Left lobe of liver (tissue), 2 donors: ENCODE results near the gene ARCN1. TPM values are rescaled to one million over a fixed set of nuclear protein-coding genes. Genes with fewer than 3 reads are reported as not detected.
"Not testable (repeated sequence)": the region's sequence is repeated elsewhere in the genome, so short reads cannot be mapped to it uniquely, and the experiment has no call there.

ENCODE experiments used
- ATAC-seq: fragments of 200-7000 bp; cut with Tn5 transposase; one replicate; pipeline ENCODE4 v1.9.1; 2020; ENCODE audit warnings: mild to moderate bottlenecking, moderate library complexity
- DNase-seq: peaks from one replicate; pipeline ENCODE4 v3.0.0-alpha.2; 2020; ENCODE audit warnings: low spot score
- total RNA-seq: library from RNA; stranded (reverse); gene quantifications from one replicate; pipeline ENCODE4 v1.2.1, GENCODE V29; 2021
- donor health status: DM: no; HTN: no; CAD: no; lungs with moderate emphysema.
- donor health status: DM: no; HTN: yes; CAD: no.

The ARCN1 gene
- total RNA-seq, 1 donor from 2014 or later = 61.0 TPM

DNA sequence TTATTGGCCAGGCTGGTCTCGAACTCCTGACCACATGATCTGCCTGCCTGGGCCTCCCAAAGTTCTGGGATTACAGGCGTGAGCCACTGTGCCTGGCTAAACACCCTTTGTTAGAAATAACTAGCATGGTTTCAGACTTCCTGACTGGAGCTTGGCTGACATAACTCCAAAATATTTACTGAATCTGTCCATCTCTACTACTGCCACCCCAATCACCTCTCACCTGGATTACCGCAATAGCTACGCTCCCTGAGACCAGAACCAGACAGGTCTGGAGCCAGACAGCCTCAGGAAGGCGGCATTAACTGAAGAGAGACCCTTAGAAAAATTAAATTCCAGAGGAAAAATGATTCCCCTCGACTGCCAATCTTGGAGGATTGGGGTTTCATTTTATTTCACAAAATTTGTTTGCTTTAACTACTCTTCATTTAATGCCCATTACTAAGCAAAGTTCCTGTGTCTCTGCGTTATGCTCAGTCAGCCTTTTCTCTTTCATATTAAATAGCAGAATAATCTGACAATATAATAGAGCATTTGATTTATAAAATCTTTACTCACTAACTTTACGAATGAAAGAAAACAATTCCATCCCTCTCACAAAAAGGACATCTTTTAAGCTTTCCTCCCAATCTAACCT, 28.1 kb upstream of the ARCN1 start:
- peak; percentile 62 for DNase-seq
- ATAC-seq = peak; percentile 87

GRCh38 chr11:118544647-118545010, 27.6 kb upstream of the ARCN1 start:
- peak; percentile 86 for DNase-seq
- peak; percentile 93 for ATAC-seq

DNA sequence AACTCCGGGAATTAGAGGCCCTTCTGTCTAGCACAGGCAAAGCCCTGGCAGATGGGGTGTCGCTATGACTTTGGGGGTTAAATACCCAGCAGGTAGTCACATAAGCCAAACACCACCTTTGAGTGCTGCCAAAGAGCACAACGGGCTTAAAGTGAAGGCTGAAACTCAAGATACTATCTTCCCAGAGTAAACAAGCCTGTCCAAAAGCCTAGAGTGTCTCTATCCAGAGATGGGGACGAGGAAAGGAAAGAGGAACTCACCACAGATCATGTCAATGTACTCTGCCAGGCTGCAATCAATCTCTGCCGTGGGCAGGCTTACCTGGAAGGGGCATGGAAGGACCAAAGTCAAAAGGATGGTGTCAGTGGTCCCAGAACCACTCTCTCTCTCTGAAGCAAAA, 26.7 kb upstream of the ARCN1 start:
- DNase-seq (no peak), ATAC-seq (peak; percentile 28)

DNA sequence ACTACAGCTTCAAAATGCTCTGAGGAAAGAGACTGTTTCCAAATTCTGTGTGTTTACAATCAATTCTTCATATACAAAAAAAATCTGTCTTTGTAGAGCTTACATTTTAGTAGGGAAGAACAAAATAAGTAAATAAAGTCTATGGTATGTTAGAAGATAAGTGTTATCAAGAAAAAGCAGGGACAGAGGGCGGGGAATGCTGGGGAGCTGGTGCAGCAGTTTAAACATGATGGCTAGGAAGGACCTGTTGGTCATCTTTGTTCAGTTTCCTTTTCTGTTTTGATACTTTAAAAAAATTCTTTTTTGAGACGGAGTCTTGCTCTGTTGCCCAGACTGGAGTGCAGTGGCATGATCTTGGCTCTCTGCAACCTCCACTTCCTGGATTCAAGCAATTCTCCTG, 25.1 kb upstream of the ARCN1 start:
- ATAC-seq (no peak), DNase-seq (no peak)

GRCh38 chr11:118552341-118552740, 19.9 kb upstream of the ARCN1 start:
- DNase-seq (peak; percentile 4), ATAC-seq (no peak)

GRCh38 chr11:118560806-118561205, 11.4 kb upstream of the ARCN1 start:
- ATAC-seq = no peak
- no peak for DNase-seq

DNA sequence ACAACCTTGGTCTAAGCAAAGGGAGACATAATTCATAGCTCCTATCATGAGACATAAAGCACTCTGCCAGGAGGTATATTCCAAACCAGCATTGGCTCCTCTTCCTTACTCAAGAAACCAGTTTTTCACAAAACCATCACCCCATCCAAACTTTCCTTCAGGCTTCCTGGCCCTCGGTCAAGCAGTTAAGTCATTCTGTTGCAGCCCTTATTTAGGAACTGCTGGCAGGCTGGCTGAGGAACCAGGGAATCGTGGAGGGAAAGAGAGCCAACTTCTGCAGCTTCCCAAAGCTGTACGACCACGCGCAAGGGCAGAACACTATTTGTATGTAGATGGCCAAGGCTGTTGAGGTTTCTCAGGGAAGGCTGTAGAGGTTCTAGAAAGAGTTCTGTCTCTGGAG, 7.2 kb upstream of the ARCN1 start:
- ATAC-seq = no peak

DNA sequence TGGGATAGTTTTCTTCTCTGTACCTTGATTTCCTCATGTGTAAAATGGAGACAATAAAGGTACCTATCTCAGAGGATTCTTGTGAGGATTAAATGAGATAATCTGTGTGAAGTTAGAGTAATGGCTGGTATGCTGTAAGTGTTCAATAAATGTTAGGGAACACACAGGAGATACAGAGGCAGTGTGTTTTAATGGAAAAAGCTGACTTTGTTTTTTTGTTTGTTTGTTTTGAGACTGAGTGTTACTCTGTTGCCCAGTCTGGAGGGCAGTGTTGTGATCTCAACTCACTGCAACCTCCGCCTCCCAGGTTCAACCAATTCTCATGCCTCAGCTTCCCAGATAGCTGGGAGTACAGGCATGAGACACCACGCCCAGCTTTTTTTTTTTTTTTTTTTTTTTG, 2.5 kb upstream of the ARCN1 start:
- no peak for DNase-seq
- no peak for ATAC-seq

More for the DNA sequence above, 7.2 kb upstream of the ARCN1 start:
- no peak for DNase-seq

GRCh38 chr11:118570787-118571186, 1.4 kb upstream of the ARCN1 start:
- DNase-seq (no peak), ATAC-seq (no peak)

DNA sequence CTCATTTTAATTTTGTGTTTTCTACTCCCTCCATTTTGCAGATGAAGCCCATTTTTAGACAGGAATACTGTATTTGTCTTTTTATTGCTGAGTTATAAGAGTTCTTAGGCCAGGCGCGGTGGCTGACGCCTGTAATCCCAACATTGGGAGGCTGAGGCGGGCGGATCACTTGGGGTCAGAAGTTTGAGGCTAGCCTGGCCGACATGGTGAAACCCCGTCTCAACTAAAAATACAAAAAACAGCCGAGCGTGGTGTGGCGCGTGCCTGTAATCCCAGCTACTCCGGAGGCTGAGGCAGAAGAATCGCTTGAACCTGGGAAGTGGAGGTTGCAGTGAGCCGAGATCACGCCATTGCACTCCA, 528 bp upstream of the ARCN1 start:
- ATAC-seq, DNase-seq: not testable (repeated sequence)

- no peak for DNase-seq
These were observed 857 bp downstream of the ARCN1 start for GRCh38 chr11:118572981-118573550.

DNA sequence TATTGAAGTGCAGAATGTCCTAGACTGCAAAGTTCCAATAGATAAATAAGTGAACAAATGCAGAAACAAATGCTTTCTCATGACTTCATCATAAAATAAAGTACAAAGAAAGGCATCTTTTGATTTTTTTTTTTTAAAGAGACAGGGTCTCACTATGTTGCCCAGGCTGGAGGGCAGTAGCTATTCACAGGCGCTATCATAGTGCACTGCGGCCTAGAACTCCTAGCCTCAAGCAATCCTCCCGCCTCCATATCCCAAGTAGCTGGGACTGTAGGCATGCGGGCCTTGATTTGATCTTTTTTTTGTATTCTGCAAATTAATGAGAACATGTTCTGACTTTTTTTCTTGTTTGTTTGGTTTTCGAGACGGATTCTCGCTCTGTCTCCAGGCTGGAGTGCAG, 2.4 kb downstream of the ARCN1 start:
- DNase-seq = no peak
- ATAC-seq = no peak

More at GRCh38 chr11:118572981-118573550, 857 bp downstream of the ARCN1 start:
- ATAC-seq = peak; percentile 28

- not testable (repeated sequence) for ATAC-seq, DNase-seq
These were observed 5.8 kb downstream of the ARCN1 start for GRCh38 chr11:118577995-118578394.

DNA sequence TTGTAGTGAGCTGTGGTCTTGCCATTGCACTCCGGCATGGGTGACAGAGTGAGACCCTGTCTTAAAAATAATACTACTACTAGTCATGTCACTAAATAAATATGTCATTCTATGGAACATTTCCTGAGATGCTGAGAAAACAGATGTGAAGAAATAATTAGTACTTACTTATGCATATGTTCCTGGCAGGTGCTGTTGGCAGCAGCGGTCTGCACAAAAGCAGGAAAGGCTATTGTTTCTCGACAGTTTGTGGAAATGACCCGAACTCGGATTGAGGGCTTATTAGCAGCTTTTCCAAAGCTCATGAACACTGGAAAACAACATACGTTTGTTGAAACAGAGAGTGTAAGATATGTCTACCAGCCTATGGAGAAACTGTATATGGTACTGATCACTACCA, 8.8 kb downstream of the ARCN1 start:
- ATAC-seq (no peak), DNase-seq (no peak)

DNA sequence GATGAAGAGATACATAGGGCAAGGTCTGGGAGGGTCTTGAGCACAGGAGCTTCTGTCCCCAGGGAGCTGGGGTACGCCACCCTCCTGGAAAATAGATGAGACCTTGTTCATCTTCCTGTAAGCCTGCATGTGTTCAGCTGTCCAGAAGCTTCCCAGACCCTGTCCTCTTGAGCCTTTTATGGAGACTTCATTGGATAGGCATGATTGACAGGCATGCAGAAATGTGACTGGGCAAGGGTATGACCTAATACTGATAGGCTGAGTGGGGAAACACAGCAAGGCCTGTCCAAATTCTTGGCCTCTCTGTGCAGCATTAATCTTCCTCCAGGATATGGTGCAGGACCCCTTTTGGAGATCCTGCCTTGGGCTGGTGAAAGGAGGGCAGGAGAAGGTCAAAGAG, 15.7 kb downstream of the ARCN1 start:
- DNase-seq (no peak), ATAC-seq (no peak)

DNA sequence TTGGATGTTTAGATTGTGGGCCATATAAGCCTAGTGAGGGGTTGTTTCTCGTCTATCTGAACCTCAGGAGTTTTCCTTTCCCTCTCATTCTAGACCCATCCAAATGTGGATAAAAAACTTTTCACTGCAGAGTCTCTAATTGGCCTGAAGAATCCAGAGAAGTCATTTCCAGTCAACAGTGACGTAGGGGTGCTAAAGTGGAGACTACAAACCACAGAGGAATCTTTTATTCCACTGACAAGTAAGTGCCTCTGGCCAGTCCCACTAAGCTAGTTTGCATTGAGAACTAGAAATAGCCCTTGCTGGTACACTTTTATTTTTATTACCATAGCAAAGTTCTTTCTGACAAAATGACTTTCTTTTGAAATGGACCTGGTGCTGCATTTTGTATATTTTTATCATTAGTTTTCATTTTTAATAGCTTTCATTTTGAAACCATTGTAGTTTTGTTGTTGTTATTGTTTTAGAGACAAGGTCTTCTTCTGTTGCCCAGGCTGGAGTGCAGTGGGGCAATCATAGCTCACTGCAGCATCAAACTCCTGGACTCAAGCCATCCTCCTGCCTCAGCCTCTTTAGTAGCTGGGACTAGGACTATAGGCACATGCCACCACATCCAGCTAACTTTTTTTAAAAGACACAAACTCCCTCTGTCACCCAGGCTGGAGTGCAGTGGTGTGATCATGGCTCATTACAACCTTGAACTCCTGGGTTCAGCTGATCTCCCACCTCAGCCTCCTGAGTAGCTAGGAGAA, 20.6 kb downstream of the ARCN1 start:
- DNase-seq (no peak), ATAC-seq (no peak)

DNA sequence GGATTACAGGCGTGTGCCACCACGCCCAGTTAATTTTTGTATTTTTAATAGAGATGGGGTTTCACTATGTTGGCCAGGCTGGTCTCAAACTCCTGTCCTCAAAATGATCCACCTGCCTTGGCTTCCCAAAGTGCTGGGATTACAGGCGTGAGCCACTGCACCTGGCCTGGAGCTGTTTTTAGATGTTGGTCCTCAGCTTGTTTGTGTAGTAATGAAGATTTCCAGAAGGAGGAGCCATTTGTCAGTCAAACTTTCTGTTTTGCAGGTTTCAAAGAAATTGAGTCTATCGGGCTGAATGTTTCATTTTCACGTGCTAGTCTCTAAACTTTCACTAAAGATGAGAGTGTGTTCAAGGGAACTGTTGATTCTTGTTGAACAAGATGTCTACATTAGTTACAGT, 22.8 kb downstream of the ARCN1 start:
- DNase-seq = not testable (repeated sequence)

DNA sequence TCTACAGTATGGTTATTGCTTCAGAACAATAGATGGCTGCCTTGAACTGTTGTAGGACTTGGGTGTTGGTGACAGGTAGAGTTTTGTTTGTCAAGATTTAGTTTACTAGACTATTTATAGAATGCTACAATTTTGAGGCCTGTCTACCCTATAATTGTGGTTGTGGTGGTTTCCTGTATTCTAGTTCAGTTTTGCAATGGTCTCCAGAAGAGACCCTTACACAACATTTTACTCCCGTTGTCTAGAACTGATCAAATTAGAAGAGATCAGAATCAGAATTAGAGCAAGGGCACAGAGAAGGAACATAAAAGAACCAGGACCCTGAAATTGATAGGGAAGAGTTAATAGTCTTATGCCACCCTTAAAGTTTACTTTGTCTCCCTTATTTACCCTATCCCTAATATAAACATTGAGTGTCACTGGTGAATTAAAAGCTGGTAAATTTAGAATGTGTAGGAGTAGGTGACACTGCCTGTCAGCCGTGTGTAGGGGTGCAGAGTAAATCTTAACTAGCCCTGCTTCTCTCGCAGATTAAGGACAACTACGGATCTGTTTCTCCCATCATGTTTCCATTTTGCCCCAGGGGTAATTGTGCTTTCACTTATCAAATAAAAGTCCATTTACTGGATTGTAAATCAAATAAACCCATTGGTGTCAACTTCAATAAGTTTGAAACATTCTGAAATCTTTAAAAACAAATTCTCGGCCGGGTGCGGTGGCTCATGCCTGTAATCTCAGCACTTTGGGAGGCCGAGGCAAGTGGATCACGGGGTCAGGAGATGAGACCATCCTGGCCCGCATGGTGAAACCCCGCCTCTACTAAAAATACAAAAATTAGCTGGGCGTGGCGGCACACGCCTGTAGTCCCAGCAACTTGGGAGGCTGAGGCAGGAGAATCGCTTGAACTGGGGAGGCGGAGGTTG, 24.3 kb downstream of the ARCN1 start:
- DNase-seq = no peak
- no peak for ATAC-seq

More for the DNA sequence above, 22.8 kb downstream of the ARCN1 start:
- ATAC-seq = peak; percentile 26

DNA sequence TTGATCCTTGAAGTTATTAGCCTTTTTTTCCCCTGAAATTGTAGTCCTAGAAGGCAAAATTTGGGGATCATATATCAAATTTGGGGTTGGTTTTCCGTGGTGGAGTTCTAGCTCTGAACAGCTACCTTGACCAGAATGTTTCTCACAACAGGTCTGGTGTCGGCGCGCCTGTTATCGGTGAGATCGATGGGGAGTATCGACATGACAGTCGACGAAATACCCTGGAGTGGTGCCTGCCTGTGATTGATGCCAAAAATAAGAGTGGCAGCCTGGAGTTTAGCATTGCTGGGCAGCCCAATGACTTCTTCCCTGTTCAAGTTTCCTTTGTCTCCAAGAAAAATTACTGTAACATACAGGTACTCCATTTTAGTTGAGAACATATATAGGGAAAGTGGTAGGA, 25.3 kb downstream of the ARCN1 start:
- peak; percentile 52 for DNase-seq
- peak; percentile 71 for ATAC-seq

DNA sequence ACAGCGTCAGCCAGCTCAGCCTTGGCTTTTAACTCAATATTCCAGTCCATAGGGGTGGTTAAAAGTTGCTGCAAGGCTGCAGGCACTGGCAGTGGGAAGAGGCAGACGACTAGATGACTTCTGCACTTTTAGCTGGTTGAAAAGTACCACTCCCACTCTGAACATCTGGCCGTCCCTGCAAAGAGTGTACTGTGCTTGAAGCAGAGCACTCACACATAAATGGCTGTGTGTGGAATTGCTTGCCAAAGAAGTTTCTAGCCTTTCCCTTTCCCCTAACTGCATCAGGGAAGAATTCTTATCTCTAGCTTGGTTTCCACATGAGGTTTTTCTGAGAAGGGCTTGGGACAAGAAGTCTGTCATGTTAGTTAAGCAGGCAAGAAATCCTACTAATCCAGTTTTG, 30.1 kb downstream of the ARCN1 start:
- peak; percentile 16 for DNase-seq
- no peak for ATAC-seq

GRCh38 chr11:118603709-118604108, 31.5 kb downstream of the ARCN1 start:
- ATAC-seq = not testable (repeated sequence)
- DNase-seq = peak; percentile 14
